Caco-2 (cell line): Measurements from ENCODE around the gene CLDN24. TPM values are rescaled to one million over a fixed set of nuclear protein-coding genes. Genes with fewer than 3 reads are reported as not detected.

Experiments
- BruUV-seq: library from RNA; stranded (reverse); fragments of 400-500 nt; replicated peaks from 2 replicates; lab custom pipeline; 2021; lab: Mats Ljungman, UMichigan
- CTCF ChIA-PET: fragments of 300-600 bp; sonication (Branson Sonifier 250); formaldehyde crosslinking; loops from one replicate; lab custom pipeline; 2022; ENCODE audit warnings: antibody characterized with exemption; lab: Charles Lee
- POLR2A ChIA-PET: fragments of 300-600 bp; sonication (Branson Sonifier 250); formaldehyde crosslinking; loops from one replicate; lab custom pipeline; 2022; ENCODE audit warnings: antibody characterized with exemption; lab: Charles Lee
- DNase-seq, 2 experiments: peaks; one replicate each; pipeline versions ENCODE4 v3.0.0 to v3.0.0-alpha.2; 2020 to 2022
- H3K27me3 ChIP-seq: replicated peaks from 2 replicates; pipeline ENCODE4 v1.6.0; 2011; ENCODE audit warnings: low read length; ENCODE audit not compliant: control insufficient read depth, insufficient read depth
- H3K36me3 ChIP-seq: 2 replicates; pipeline ENCODE4 v1.5.1; 2011; ENCODE audit warnings: low read length; ENCODE audit not compliant: control insufficient read depth, insufficient read depth
- H3K4me1 ChIP-seq: fragments of 250-450 bp; sonication (Bioruptor Pico); 2 replicates; pipeline ENCODE4 v1.5.1; 2020; ENCODE audit warnings: mild to moderate bottlenecking
- H3K4me3 ChIP-seq: 2 replicates; pipeline ENCODE4 v1.5.1; 2011; ENCODE audit warnings: low read depth, mild to moderate bottlenecking, control low read depth, low read length
- H3K9me3 ChIP-seq: fragments of 250-450 bp; sonication (Bioruptor Pico); 2 replicates; pipeline ENCODE4 v1.5.1; 2020; ENCODE audit warnings: mild to moderate bottlenecking, moderate library complexity
- H3K27ac Mint-ChIP-seq: one replicate; pipeline ENCODE4 v1.8.0; 2022; ENCODE audit warnings: mixed read lengths; ENCODE audit not compliant: unreplicated experiment
- H3K27me3 Mint-ChIP-seq: one replicate; pipeline ENCODE4 v1.8.0; 2022; ENCODE audit warnings: mixed read lengths; ENCODE audit not compliant: insufficient read depth, unreplicated experiment
- H3K36me3 Mint-ChIP-seq: one replicate; pipeline ENCODE4 v1.8.0; 2022; ENCODE audit warnings: mild to moderate bottlenecking, mixed read lengths; ENCODE audit not compliant: insufficient read depth, unreplicated experiment
- H3K4me1 Mint-ChIP-seq: one replicate; pipeline ENCODE4 v1.8.0; 2022; ENCODE audit warnings: low read depth, mixed read lengths; ENCODE audit not compliant: unreplicated experiment
- H3K4me3 Mint-ChIP-seq: one replicate; pipeline ENCODE4 v1.8.0; 2022; ENCODE audit warnings: mild to moderate bottlenecking, moderate library complexity, mixed read lengths; ENCODE audit not compliant: unreplicated experiment
- H3K9me3 Mint-ChIP-seq: one replicate; pipeline ENCODE4 v1.8.0; 2022; ENCODE audit warnings: mixed read lengths; ENCODE audit not compliant: unreplicated experiment
- intact Hi-C: fragments of 100-400 bp; cut with micrococcal nuclease; formaldehyde crosslinking; loops from one replicate; pipeline ENCODE4 v1.10.0; 2022; ENCODE audit not compliant: unreplicated experiment
- total RNA-seq: library from RNA; stranded (reverse); gene quantifications from 2 replicates; pipeline ENCODE4 v1.2.3, GENCODE V29; 2022
- TF ChIP-seq, protein P1 (sequence below), 2 experiments: fragments of 200-600 bp in 1 of 2; IDR thresholded peaks; 1 replicate in 1 of 2; 2 replicates in 1 of 2; pipeline versions ENCODE4 v1.5.1 to v1.8.0; 2011 to 2022; ENCODE audit warnings: antibody characterized with exemption in 1 of 2, control low read depth in 1 of 2, inconsistent platforms in 1 of 2, low read depth in 1 of 2, low read length in 1 of 2, mild to moderate bottlenecking in 1 of 2, moderate library complexity in 1 of 2; ENCODE audit not compliant: insufficient read depth in 1 of 2, severe bottlenecking in 1 of 2, unreplicated experiment in 1 of 2

The CLDN24 gene
- total RNA-seq, 1 experiment from 2014 or later, result not detected

DNA sequence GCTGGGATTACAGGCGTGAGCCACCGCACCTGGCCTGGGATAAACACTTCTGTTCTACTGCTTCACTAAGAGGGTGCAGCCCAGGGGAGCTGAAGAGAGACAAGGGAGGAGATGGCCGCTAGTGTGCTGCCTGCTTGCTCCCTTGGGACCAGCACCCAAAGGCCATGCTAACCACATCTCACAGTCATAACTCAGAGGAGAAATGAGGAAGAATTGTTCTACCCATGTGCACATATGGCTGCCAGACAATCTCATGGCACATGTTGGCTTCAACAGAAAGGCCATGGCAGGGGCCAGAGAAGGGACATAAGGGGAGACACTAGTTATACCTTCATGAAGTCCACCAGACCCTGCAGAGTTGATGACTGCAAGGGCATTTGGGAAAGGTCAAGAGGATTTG lies 24.6 kb downstream of the CLDN24 start:
- H3K27ac Mint-ChIP-seq, result no peak overlapping the region
- no peaks in the 10 kb centered on the region for H3K9me3 ChIP-seq
- peaks cover 11% of the 10 kb centered on the region for H3K4me1 Mint-ChIP-seq
- H3K27me3 Mint-ChIP-seq, result no peaks in the 10 kb centered on the region
- no peak overlapping the region for H3K4me3 ChIP-seq
- intact Hi-C loops, result no loop called here
- no peaks in the 10 kb centered on the region for H3K27me3 ChIP-seq
- POLR2A ChIA-PET, result no interaction called here
- peaks cover 14% of the 10 kb centered on the region for H3K4me1 ChIP-seq
- peaks cover 72% of the 10 kb centered on the region for H3K36me3 Mint-ChIP-seq
- H3K4me3 Mint-ChIP-seq, result no peak overlapping the region
- no peaks in the 10 kb centered on the region for H3K9me3 Mint-ChIP-seq
- CTCF ChIA-PET, result no interaction called here
- H3K36me3 ChIP-seq, result peaks cover 1% of the 10 kb centered on the region
- TF ChIP-seq, protein P1, sequence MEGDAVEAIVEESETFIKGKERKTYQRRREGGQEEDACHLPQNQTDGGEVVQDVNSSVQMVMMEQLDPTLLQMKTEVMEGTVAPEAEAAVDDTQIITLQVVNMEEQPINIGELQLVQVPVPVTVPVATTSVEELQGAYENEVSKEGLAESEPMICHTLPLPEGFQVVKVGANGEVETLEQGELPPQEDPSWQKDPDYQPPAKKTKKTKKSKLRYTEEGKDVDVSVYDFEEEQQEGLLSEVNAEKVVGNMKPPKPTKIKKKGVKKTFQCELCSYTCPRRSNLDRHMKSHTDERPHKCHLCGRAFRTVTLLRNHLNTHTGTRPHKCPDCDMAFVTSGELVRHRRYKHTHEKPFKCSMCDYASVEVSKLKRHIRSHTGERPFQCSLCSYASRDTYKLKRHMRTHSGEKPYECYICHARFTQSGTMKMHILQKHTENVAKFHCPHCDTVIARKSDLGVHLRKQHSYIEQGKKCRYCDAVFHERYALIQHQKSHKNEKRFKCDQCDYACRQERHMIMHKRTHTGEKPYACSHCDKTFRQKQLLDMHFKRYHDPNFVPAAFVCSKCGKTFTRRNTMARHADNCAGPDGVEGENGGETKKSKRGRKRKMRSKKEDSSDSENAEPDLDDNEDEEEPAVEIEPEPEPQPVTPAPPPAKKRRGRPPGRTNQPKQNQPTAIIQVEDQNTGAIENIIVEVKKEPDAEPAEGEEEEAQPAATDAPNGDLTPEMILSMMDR (IDR thresholded peaks at IDR 0.05; ENCODE audit: insufficient read depth in 1 of 2, low read depth in 1 of 2, low read length in 1 of 2, severe bottlenecking in 1 of 2, unreplicated experiment in 1 of 2), result no peak
- no TSS peak for BruUV-seq
- DNase-seq, result no peak

DNA sequence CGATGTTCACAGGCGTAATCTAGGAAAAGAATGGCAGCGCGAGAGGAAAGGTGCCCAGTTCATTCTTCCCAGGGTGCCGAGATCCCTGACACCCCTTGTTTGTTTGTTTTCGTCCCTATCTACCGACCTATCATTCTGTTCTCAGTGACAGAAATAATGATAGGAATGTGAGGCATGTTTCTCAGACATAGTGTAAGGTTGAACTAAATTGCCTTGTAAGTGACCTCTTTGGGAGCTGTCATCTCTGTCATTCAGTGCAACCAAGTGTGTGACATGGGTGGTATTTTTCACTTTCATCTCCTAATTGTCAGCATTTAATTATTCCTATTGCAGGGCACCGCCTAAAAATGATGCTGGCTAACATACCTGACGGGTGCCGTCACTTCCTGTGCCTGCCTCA lies 26.5 kb downstream of the CLDN24 start:
- H3K36me3 Mint-ChIP-seq, result peaks cover 85% of the 10 kb centered on the region

DNA sequence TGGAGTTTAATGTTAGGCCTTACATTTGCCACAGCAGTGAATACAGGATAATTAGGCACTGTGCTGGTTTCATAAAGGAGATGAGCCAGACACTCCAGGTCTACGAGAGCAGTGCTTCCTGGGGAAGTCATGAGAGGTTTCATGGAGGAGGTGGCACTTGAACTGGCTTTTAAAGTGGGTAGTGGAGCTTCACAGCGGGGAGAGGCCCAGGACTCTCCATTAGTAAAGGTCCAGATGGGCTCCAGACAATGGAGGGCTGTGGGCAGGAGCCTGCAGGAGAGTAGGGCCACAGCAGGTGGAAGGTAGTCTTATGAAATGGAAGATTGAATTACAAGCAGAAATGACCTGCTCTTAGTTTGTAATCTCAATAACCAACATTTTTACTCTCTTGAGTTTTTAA lies 31.2 kb downstream of the CLDN24 start:
- intact Hi-C loops, result no loop called here
- peaks cover 11% of the 10 kb centered on the region for H3K4me1 Mint-ChIP-seq
- Histone ChIP-seq H3K27me3 (no peaks in the 10 kb centered on the region), H3K36me3 (no peaks in the 10 kb centered on the region; the same call in 1 of the 2 replicates), H3K4me1 (peaks cover 10% of the 10 kb centered on the region), H3K9me3 (no peaks in the 10 kb centered on the region), H3K4me3 (no peak overlapping the region)
- peaks cover 89% of the 10 kb centered on the region for H3K36me3 Mint-ChIP-seq
- TF ChIP-seq, protein P1 (IDR thresholded peaks at IDR 0.05; ENCODE audit: insufficient read depth in 1 of 2, low read depth in 1 of 2, low read length in 1 of 2, severe bottlenecking in 1 of 2, unreplicated experiment in 1 of 2), result no peak
- BruUV-seq, result no TSS peak
- DNase-seq, result no peak
- H3K27me3 Mint-ChIP-seq, result no peaks in the 10 kb centered on the region
- no peak overlapping the region for H3K27ac Mint-ChIP-seq
- POLR2A ChIA-PET, result interaction anchor here (0.7 kb wide), 1 partner anchor 10 kb away, joined by 3 read pairs; no protein-coding TSS in a partner anchor
- H3K9me3 Mint-ChIP-seq, result no peaks in the 10 kb centered on the region
- H3K4me3 Mint-ChIP-seq, result no peak overlapping the region
- CTCF ChIA-PET, result no interaction called here

More for the DNA sequence above, 26.5 kb downstream of the CLDN24 start:
- H3K4me3 Mint-ChIP-seq, result no peak overlapping the region
- Histone ChIP-seq H3K4me1 (peaks cover 14% of the 10 kb centered on the region), H3K36me3 (peaks cover 1% of the 10 kb centered on the region; the same call in 1 of the 2 replicates), H3K27me3 (no peaks in the 10 kb centered on the region), H3K4me3 (no peak overlapping the region), H3K9me3 (no peaks in the 10 kb centered on the region)
- H3K27me3 Mint-ChIP-seq, result no peaks in the 10 kb centered on the region
- ChIA-PET POLR2A (interaction anchor here (0.6 kb wide), 1 partner anchor 16 kb away, joined by 3 read pairs; no protein-coding TSS in a partner anchor), CTCF (no interaction called here)
- intact Hi-C loops, result no loop called here
- TF ChIP-seq, protein P1 (IDR thresholded peaks at IDR 0.05; ENCODE audit: insufficient read depth in 1 of 2, low read depth in 1 of 2, low read length in 1 of 2, severe bottlenecking in 1 of 2, unreplicated experiment in 1 of 2), result no peak
- DNase-seq, result no peak
- H3K27ac Mint-ChIP-seq, result peak overlapping the region; percentile 35
- no peaks in the 10 kb centered on the region for H3K9me3 Mint-ChIP-seq
- peaks cover 11% of the 10 kb centered on the region for H3K4me1 Mint-ChIP-seq
- no TSS peak for BruUV-seq
